Measurements from ENCODE around the gene FTH1.

GRCh38 chr11:62001450-62002191, 34.2 kb upstream of the FTH1 start:
- TF ChIP-seq CTCF (IDR thresholded peaks at IDR 0.05; ENCODE audit: poor library complexity, severe bottlenecking) (no peak), EZH2 (IDR thresholded peaks at IDR 0.05; ENCODE audit: borderline replicate concordance, insufficient read depth, low read length, poor library complexity, severe bottlenecking) (no peak), RAD21 (conservative IDR thresholded peaks at IDR 0.05) (no peak), REST (IDR thresholded peaks at IDR 0.05; ENCODE audit: borderline replicate concordance) (no peak)
